ES-I3 (cell line): ENCODE measurements around the gene CCDC88B.
A peak's percentile ranks its signal among the peaks of the same experiment; 100 is the strongest.

Source experiments
- H3K36me3 ChIP-seq: 2 replicates; pipeline ENCODE4 v1.6.1; 2013; ENCODE audit warnings: mild to moderate bottlenecking, low read length, control low read depth, moderate library complexity; ENCODE audit not compliant: insufficient read depth
- H3K4me1 ChIP-seq: 2 replicates; pipeline ENCODE4 v1.6.1; 2013; ENCODE audit warnings: mild to moderate bottlenecking, control low read depth, low read length; ENCODE audit not compliant: insufficient read depth
- H3K9ac ChIP-seq: 2 replicates; pipeline ENCODE4 v1.6.1; 2013; ENCODE audit warnings: low read depth, mild to moderate bottlenecking, low read length, moderate library complexity
- H3K9me3 ChIP-seq: 2 replicates; pipeline ENCODE4 v1.6.1; 2013; ENCODE audit warnings: mild to moderate bottlenecking, low read length, moderate library complexity; ENCODE audit not compliant: control insufficient read depth, insufficient read depth

Gene CCDC88B

GRCh38 chr11:64352099-64352994 is 12.3 kb downstream of the CCDC88B start:
- Histone ChIP-seq H3K9me3 (no peaks in the 10 kb centered on the region), H3K36me3 (no peaks in the 10 kb centered on the region), H3K4me1 (peaks cover 21% of the 10 kb centered on the region; the same call in 1 of the 2 replicates), H3K9ac (no peak overlapping the region)

- Histone ChIP-seq H3K9ac (no peak overlapping the region), H3K36me3 (no peaks in the 10 kb centered on the region), H3K9me3 (no peaks in the 10 kb centered on the region), H3K4me1 (peaks cover 27% of the 10 kb centered on the region; the same call in 1 of the 2 replicates)
Observed at GRCh38 chr11:64352995-64353714, 13.2 kb downstream of the CCDC88B start.

- Histone ChIP-seq H3K9me3 (no peaks in the 10 kb centered on the region), H3K4me1 (peaks cover 26% of the 10 kb centered on the region; the same call in 1 of the 2 replicates), H3K9ac (no peak overlapping the region), H3K36me3 (no peaks in the 10 kb centered on the region)
Observed at GRCh38 chr11:64353715-64354506, 13.9 kb downstream of the CCDC88B start.

- peaks cover 26% of the 10 kb centered on the region; the same call in 1 of the 2 replicates for H3K4me1 ChIP-seq
Observed at GRCh38 chr11:64355078-64355940, 15.3 kb downstream of the CCDC88B start.

GRCh38 chr11:64356498-64357411 is 16.8 kb downstream of the CCDC88B start:
- no peaks in the 10 kb centered on the region for H3K36me3 ChIP-seq
- H3K9ac ChIP-seq, result no peak overlapping the region
- H3K4me1 ChIP-seq, result peaks cover 26% of the 10 kb centered on the region; the same call in 1 of the 2 replicates
- H3K9me3 ChIP-seq, result no peaks in the 10 kb centered on the region

More at GRCh38 chr11:64355078-64355940, 15.3 kb downstream of the CCDC88B start:
- no peaks in the 10 kb centered on the region for H3K36me3 ChIP-seq
- peak overlapping the region; percentile 28; the same call in 1 of the 2 replicates for H3K9ac ChIP-seq
- H3K9me3 ChIP-seq, result no peaks in the 10 kb centered on the region

GRCh38 chr11:64357446-64357845 is 17.4 kb downstream of the CCDC88B start:
- Histone ChIP-seq H3K9ac (no peak overlapping the region), H3K36me3 (0 out of 2 replicates have a peak, but pooled peaks cover 3% of the 10 kb centered on the region), H3K4me1 (peaks cover 26% of the 10 kb centered on the region; the same call in 1 of the 2 replicates), H3K9me3 (no peaks in the 10 kb centered on the region)

- H3K36me3 ChIP-seq, result 0 out of 2 replicates have a peak, but pooled peaks cover 3% of the 10 kb centered on the region
- peak overlapping the region; percentile 86 for H3K9ac ChIP-seq
- H3K4me1 ChIP-seq, result peaks cover 26% of the 10 kb centered on the region; the same call in 1 of the 2 replicates
- H3K9me3 ChIP-seq, result no peaks in the 10 kb centered on the region
Observed at GRCh38 chr11:64357904-64358535, 18.0 kb downstream of the CCDC88B start.

GRCh38 chr11:64358536-64358906 is 18.5 kb downstream of the CCDC88B start:
- Histone ChIP-seq H3K36me3 (0 out of 2 replicates have a peak, but pooled peaks cover 3% of the 10 kb centered on the region), H3K4me1 (peaks cover 26% of the 10 kb centered on the region; the same call in 1 of the 2 replicates)

GRCh38 chr11:64358907-64359711 is 19.1 kb downstream of the CCDC88B start, which contains the start of gene RPS6KA4:
Gene RPS6KA4 (plus strand): TSS chr11:64359162. CDS start chr11:64359236, 74 bp downstream.
- H3K4me1 ChIP-seq, result peaks cover 26% of the 10 kb centered on the region; the same call in 1 of the 2 replicates
- no peaks in the 10 kb centered on the region for H3K9me3 ChIP-seq
- peak within 1 kb of the TSS; percentile 86 for H3K9ac ChIP-seq
- 0 out of 2 replicates have a peak, but pooled peaks cover 3% of the 10 kb centered on the region for H3K36me3 ChIP-seq

More at GRCh38 chr11:64358536-64358906, 18.5 kb downstream of the CCDC88B start:
- Histone ChIP-seq H3K9me3 (no peaks in the 10 kb centered on the region), H3K9ac (peak overlapping the region; percentile 86)

- peak overlapping the region; percentile 86 for H3K9ac ChIP-seq
- H3K9me3 ChIP-seq, result no peaks in the 10 kb centered on the region
- H3K36me3 ChIP-seq, result 0 out of 2 replicates have a peak, but pooled peaks cover 3% of the 10 kb centered on the region
- H3K4me1 ChIP-seq, result peaks cover 26% of the 10 kb centered on the region; the same call in 1 of the 2 replicates
Observed at GRCh38 chr11:64359712-64360445, 19.9 kb downstream of the CCDC88B start.
